Nephron progenitor cell (in vitro differentiated cells): ENCODE measurements around the gene DCAF11.
"Not testable (repeated sequence)": the region's sequence is repeated elsewhere in the genome, so short reads cannot be mapped to it uniquely, and the experiment has no call there.

ENCODE experiments used
- DNase-seq: peaks from one replicate; pipeline ENCODE4 v3.0.0; 2021
- H3K27ac Mint-ChIP-seq: 2 replicates; pipeline ENCODE4 v1.8.0; 2021; ENCODE audit warnings: mild to moderate bottlenecking, moderate library complexity, mixed read lengths
- H3K27me3 Mint-ChIP-seq: 2 replicates; pipeline ENCODE4 v1.8.0; 2021; ENCODE audit warnings: mild to moderate bottlenecking, low read depth, mixed read lengths; ENCODE audit not compliant: poor library complexity
- H3K36me3 Mint-ChIP-seq: 2 replicates; pipeline ENCODE4 v1.8.0; 2021; ENCODE audit warnings: low read depth, mixed read lengths
- H3K4me1 Mint-ChIP-seq: 2 replicates; pipeline ENCODE4 v1.8.0; 2021; ENCODE audit warnings: mixed read lengths
- H3K4me3 Mint-ChIP-seq: 2 replicates; pipeline ENCODE4 v1.8.0; 2021; ENCODE audit warnings: mild to moderate bottlenecking, moderate library complexity, mixed read lengths
- H3K9me3 Mint-ChIP-seq: 2 replicates; pipeline ENCODE4 v1.8.0; 2021; ENCODE audit warnings: mild to moderate bottlenecking, moderate library complexity, mixed read lengths
- CTCF ChIP-seq: fragments of 200-600 bp; sonication (generic); IDR thresholded peaks from 2 replicates; pipeline ENCODE4 v1.5.0; 2021; ENCODE audit warnings: antibody characterized with exemption

Gene DCAF11

GRCh38 chr14:24102357-24103048 is 12.1 kb upstream of the DCAF11 start:
- Mint-ChIP-seq H3K27me3 (no peaks in the 10 kb centered on the region), H3K27ac (no peak overlapping the region), H3K9me3 (peaks cover 14% of the 10 kb centered on the region), H3K4me1 (peaks cover 6% of the 10 kb centered on the region), H3K4me3 (no peak overlapping the region), H3K36me3 (peaks cover 32% of the 10 kb centered on the region)
- TF ChIP-seq CTCF = no peak
- no peak for DNase-seq

DNA sequence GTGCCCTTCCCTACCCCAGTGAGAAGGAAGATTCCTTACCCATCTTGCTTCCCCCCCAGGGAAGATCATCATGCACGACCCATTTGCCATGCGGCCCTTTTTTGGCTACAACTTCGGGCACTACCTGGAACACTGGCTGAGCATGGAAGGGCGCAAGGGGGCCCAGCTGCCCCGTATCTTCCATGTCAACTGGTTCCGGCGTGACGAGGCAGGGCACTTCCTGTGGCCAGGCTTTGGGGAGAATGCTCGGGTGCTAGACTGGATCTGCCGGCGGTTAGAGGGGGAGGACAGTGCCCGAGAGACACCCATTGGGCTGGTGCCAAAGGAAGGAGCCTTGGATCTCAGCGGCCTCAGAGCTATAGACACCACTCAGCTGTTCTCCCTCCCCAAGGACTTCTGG is 11.1 kb upstream of the DCAF11 start:
- Mint-ChIP-seq H3K9me3 (peaks cover 14% of the 10 kb centered on the region), H3K4me3 (no peak overlapping the region), H3K27ac (peak overlapping the region; percentile 86), H3K36me3 (peaks cover 32% of the 10 kb centered on the region), H3K4me1 (peaks cover 6% of the 10 kb centered on the region), H3K27me3 (no peaks in the 10 kb centered on the region)
- no peak for TF ChIP-seq CTCF
- DNase-seq = no peak

DNA sequence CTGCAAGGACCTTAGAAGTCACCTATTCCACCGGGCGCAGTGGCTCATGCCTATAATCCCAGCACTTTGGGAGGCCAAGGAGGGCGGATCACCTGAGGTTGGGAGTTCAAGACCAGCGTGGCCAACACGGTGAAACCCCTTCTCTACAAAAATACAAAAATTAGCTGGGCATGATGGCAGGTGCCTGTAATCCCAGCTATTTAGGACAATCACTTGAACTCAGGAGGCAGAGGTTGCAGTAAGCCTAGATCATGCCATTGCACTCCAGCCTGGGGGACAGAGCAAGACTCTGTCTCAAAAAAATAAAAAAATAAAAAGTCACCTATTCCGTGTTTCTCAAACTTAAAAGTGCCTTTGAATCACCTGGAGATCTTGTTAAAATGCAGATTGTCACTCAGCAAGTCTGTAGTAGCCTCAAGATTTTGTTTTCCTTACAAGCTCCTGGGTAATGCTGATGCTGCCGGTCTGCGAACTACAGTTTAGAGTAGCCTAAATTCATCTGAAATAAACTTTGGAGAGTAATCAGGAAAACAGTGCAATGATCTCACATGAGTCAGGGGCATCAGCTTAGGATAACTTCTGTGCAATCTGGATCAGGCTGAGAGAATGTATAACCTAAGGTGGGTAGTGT is 8.9 kb upstream of the DCAF11 start:
- H3K27me3 Mint-ChIP-seq, H3K4me3 Mint-ChIP-seq, DNase-seq: not testable (repeated sequence)
- H3K36me3 Mint-ChIP-seq = peaks cover 32% of the 10 kb centered on the region
- H3K9me3 Mint-ChIP-seq = peaks cover 14% of the 10 kb centered on the region
- peaks cover 11% of the 10 kb centered on the region for H3K4me1 Mint-ChIP-seq
- H3K27ac Mint-ChIP-seq = peak overlapping the region; percentile 88

DNA sequence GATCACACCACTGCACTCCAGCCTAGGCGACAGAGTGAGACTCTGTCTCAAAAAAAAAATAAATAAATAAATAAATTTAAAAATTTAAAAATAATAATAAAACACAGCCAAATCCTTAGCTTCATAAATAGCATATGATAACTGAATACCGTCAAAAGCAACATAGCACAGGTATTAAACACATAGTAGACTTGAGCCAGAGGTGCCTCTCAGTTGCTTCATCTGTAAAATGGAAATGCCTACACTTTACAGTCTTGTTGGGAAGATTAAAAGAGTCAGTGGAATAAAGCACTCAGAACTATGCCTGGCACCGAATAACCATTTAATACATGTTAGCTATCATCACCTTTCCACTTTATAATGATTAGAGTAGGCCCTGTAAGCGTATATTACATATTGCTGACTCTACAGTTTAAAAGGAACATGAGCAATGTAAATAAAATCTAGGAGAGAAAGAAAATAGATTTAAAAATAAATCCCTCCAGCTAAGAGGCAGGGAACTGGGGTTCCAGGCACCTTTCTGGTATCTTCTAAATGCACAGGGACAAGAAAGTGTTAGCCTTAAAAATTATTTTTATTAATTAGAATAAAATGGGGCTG is 7.8 kb upstream of the DCAF11 start:
- peaks cover 32% of the 10 kb centered on the region for H3K36me3 Mint-ChIP-seq
- peaks cover 14% of the 10 kb centered on the region for H3K9me3 Mint-ChIP-seq
- no peak overlapping the region for H3K4me3 Mint-ChIP-seq
- DNase-seq = no peak
- no peak for TF ChIP-seq CTCF
- no peak overlapping the region for H3K27ac Mint-ChIP-seq
- H3K4me1 Mint-ChIP-seq = peaks cover 11% of the 10 kb centered on the region
- no peaks in the 10 kb centered on the region for H3K27me3 Mint-ChIP-seq

GRCh38 chr14:24108336-24108874 is 6.2 kb upstream of the DCAF11 start:
- peaks cover 19% of the 10 kb centered on the region for H3K36me3 Mint-ChIP-seq
- no peak overlapping the region for H3K27ac Mint-ChIP-seq

More at GRCh38 chr14:24108336-24108874, 6.2 kb upstream of the DCAF11 start:
- Mint-ChIP-seq H3K9me3 (peaks cover 14% of the 10 kb centered on the region), H3K27me3 (no peaks in the 10 kb centered on the region), H3K4me3 (no peak overlapping the region), H3K4me1 (peaks cover 11% of the 10 kb centered on the region)
- no peak for TF ChIP-seq CTCF
- DNase-seq = no peak
